Body of pancreas (tissue), 4 donors: ENCODE results near the gene ZFHX2.

Source experiments
- CTCF ChIP-seq, 7 experiments: fragments of 450-650 bp in 4 of 7; fragments of 200-600 bp in 3 of 7; sonication (generic) in 3 of 7; IDR thresholded peaks; one replicate each; pipeline ENCODE4 v1.5.1; 2016 to 2019; ENCODE audit warnings: antibody characterized with exemption in 7 of 7
- POLR2A ChIP-seq, 3 donors: fragments of 450-650 bp; IDR thresholded peaks; one replicate each; pipeline ENCODE4 v1.6.1; 2016; ENCODE audit warnings: antibody characterized with exemption in 3 of 3, mild to moderate bottlenecking in 2 of 3

GRCh38 chr14:23482823-23483148, 68.8 kb downstream of the ZFHX2 start:
- TF ChIP-seq CTCF (IDR thresholded peaks at IDR 0.05) (no peak), POLR2A (IDR thresholded peaks at IDR 0.05) (no peak)
